ENCODE measurements around the gene RELN. TPM values are rescaled to one million over a fixed set of nuclear protein-coding genes. Genes with fewer than 3 reads are reported as not detected.

The RELN gene
- polyA plus RNA-seq, 1 donor (not counting 4 experiments of a cell fraction or from before 2014, with no cell fraction given) = not detected

- Histone ChIP-seq H3K9me1 (ENCODE audit: control insufficient read depth, extremely low read depth, insufficient read depth, low read length) (no peaks in the 10 kb centered on the region), H3K27me3 (ENCODE audit: control insufficient read depth, extremely low read depth, insufficient read depth, low read length) (no peaks in the 10 kb centered on the region), H3K79me2 (ENCODE audit: control insufficient read depth, insufficient read depth, low read length) (no peaks in the 10 kb centered on the region), H3K27ac (ENCODE audit: control insufficient read depth, insufficient read depth, low read length) (no peak overlapping the region), H3K4me3 (ENCODE audit: control insufficient read depth in 2 of 3, extremely low read depth in 1 of 3, insufficient read depth in 2 of 3, low read depth in 1 of 3, low read length in 3 of 3) (no peak overlapping the region), H3K9ac (ENCODE audit: control insufficient read depth, extremely low read depth, insufficient read depth, low read length) (no peak overlapping the region), H3K4me2 (ENCODE audit: control insufficient read depth, extremely low read depth, insufficient read depth, low read depth, low read length) (no peak overlapping the region), H3K4me1 (ENCODE audit: control insufficient read depth, extremely low read depth, insufficient read depth, low read length) (no peaks in the 10 kb centered on the region), H4K20me1 (ENCODE audit: control insufficient read depth, extremely low read depth, insufficient read depth, low read length) (no peaks in the 10 kb centered on the region), H2AFZ (ENCODE audit: control insufficient read depth, low read length) (no peak overlapping the region), H3K36me3 (ENCODE audit: control insufficient read depth in 2 of 2, extremely low read depth in 1 of 2, insufficient read depth in 2 of 2, low read length in 2 of 2) (no peaks in the 10 kb centered on the region), H3K9me3 (ENCODE audit: control insufficient read depth, low read depth, low read length) (no peaks in the 10 kb centered on the region)
- DNase-seq (ENCODE audit: low read depth, low spot score) (no peak), FAIRE-seq (no peak)
- dilution Hi-C loops (cut with MboI; ENCODE audit: extremely low pct_ligation_motif_present, low sequenced_read_pairs) = no loop called here
- no peak for TF ChIP-seq EZH2 (IDR thresholded peaks at IDR 0.05; ENCODE audit: low read length)
- TF ChIP-seq, protein P1, sequence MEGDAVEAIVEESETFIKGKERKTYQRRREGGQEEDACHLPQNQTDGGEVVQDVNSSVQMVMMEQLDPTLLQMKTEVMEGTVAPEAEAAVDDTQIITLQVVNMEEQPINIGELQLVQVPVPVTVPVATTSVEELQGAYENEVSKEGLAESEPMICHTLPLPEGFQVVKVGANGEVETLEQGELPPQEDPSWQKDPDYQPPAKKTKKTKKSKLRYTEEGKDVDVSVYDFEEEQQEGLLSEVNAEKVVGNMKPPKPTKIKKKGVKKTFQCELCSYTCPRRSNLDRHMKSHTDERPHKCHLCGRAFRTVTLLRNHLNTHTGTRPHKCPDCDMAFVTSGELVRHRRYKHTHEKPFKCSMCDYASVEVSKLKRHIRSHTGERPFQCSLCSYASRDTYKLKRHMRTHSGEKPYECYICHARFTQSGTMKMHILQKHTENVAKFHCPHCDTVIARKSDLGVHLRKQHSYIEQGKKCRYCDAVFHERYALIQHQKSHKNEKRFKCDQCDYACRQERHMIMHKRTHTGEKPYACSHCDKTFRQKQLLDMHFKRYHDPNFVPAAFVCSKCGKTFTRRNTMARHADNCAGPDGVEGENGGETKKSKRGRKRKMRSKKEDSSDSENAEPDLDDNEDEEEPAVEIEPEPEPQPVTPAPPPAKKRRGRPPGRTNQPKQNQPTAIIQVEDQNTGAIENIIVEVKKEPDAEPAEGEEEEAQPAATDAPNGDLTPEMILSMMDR (optimal IDR thresholded peaks at IDR 0.05 in 1 of 3, IDR thresholded peaks at IDR 0.05 in 1 of 3, conservative IDR thresholded peaks at IDR 0.05 in 1 of 3; ENCODE audit: extremely low read depth in 1 of 3, insufficient read depth in 2 of 3, low read length in 3 of 3) = no peak
These were observed 447.0 kb downstream of the RELN start for GRCh38 chr7:103542470-103542869.

- H3K4me3 ChIP-seq (ENCODE audit: control insufficient read depth in 2 of 3, extremely low read depth in 1 of 3, insufficient read depth in 2 of 3, low read depth in 1 of 3, low read length in 3 of 3) = no peak overlapping the region
- TF ChIP-seq, protein P1 (optimal IDR thresholded peaks at IDR 0.05 in 1 of 3, IDR thresholded peaks at IDR 0.05 in 1 of 3, conservative IDR thresholded peaks at IDR 0.05 in 1 of 3; ENCODE audit: extremely low read depth in 1 of 3, insufficient read depth in 2 of 3, low read length in 3 of 3) = no peak
- no peak for TF ChIP-seq EZH2 (IDR thresholded peaks at IDR 0.05; ENCODE audit: low read length)
- no peaks in the 10 kb centered on the region for H3K9me3 ChIP-seq (ENCODE audit: control insufficient read depth, low read depth, low read length)
- H3K4me1 ChIP-seq (ENCODE audit: control insufficient read depth, extremely low read depth, insufficient read depth, low read length) = no peaks in the 10 kb centered on the region
- no peaks in the 10 kb centered on the region for H3K79me2 ChIP-seq (ENCODE audit: control insufficient read depth, insufficient read depth, low read length)
- H4K20me1 ChIP-seq (ENCODE audit: control insufficient read depth, extremely low read depth, insufficient read depth, low read length) = no peaks in the 10 kb centered on the region
- no peaks in the 10 kb centered on the region for H3K27me3 ChIP-seq (ENCODE audit: control insufficient read depth, extremely low read depth, insufficient read depth, low read length)
- no peak overlapping the region for H3K9ac ChIP-seq (ENCODE audit: control insufficient read depth, extremely low read depth, insufficient read depth, low read length)
- H2AFZ ChIP-seq (ENCODE audit: control insufficient read depth, low read length) = no peak overlapping the region
- dilution Hi-C loops (cut with MboI; ENCODE audit: extremely low pct_ligation_motif_present, low sequenced_read_pairs) = no loop called here
- no peak overlapping the region for H3K4me2 ChIP-seq (ENCODE audit: control insufficient read depth, extremely low read depth, insufficient read depth, low read depth, low read length)
- FAIRE-seq (no peak), DNase-seq (ENCODE audit: low read depth, low spot score) (no peak)
- no peaks in the 10 kb centered on the region for H3K9me1 ChIP-seq (ENCODE audit: control insufficient read depth, extremely low read depth, insufficient read depth, low read length)
- H3K36me3 ChIP-seq (ENCODE audit: control insufficient read depth in 2 of 2, extremely low read depth in 1 of 2, insufficient read depth in 2 of 2, low read length in 2 of 2) = no peaks in the 10 kb centered on the region
- H3K27ac ChIP-seq (ENCODE audit: control insufficient read depth, insufficient read depth, low read length) = no peak overlapping the region
These were observed 447.5 kb downstream of the RELN start for GRCh38 chr7:103541947-103542346.

Measured in keratinocyte (primary cell).